T-cell (primary cell): ENCODE results near the gene RAP1GDS1. TPM values are rescaled to one million over a fixed set of nuclear protein-coding genes. Genes with fewer than 3 reads are reported as not detected.
"Not testable (repeated sequence)": the region's sequence is repeated elsewhere in the genome, so short reads cannot be mapped to it uniquely, and the experiment has no call there.

Experiments used
- ATAC-seq, 4 experiments: fragments of 200-7000 bp in 3 of 4; fragments of 150-1000 bp in 1 of 4; cut with Tn5 transposase; replicated peaks in 1 of 4; 1 replicate in 3 of 4; 2 replicates in 1 of 4; pipeline ENCODE4 v1.10.0; 2021; ENCODE audit warnings: moderate library complexity in 3 of 4, mild to moderate bottlenecking in 2 of 4, moderate number of reproducible peaks in 1 of 4
- CTCF ChIA-PET, 2 donors: fragments of 300-600 bp; sonication (Branson Sonifier 250); formaldehyde crosslinking; loops; one replicate each; lab custom pipeline; 2022; ENCODE audit warnings: antibody characterized with exemption in 2 of 2; lab: Charles Lee
- POLR2A ChIA-PET, 2 donors: fragments of 300-600 bp; sonication (Branson Sonifier 250); formaldehyde crosslinking; loops; one replicate each; lab custom pipeline; 2022; ENCODE audit warnings: antibody characterized with exemption in 2 of 2; lab: Charles Lee
- DNase-seq, 35 experiments: peaks; one replicate each; pipeline versions ENCODE4 v3.0.0 to v3.0.0-alpha.2; 2013 to 2023
- H3K27ac ChIP-seq: one replicate; pipeline ENCODE4 v1.5.1; 2013; ENCODE audit warnings: low read length
- H3K27me3 ChIP-seq, 2 experiments: replicated peaks in 1 of 2; 1 replicate in 1 of 2; 2 replicates in 1 of 2; pipeline versions ENCODE4 v1.6.1 to v1.7.0; 2013; ENCODE audit warnings: low read length in 1 of 2, mixed read lengths in 1 of 2; ENCODE audit not compliant: control insufficient read depth in 2 of 2, insufficient read depth in 2 of 2; ENCODE audit errors: extremely low read depth in 1 of 2
- H3K36me3 ChIP-seq, 2 donors: 1 replicate in 1 of 2; 2 replicates in 1 of 2; pipeline versions ENCODE4 v1.6.1 to v1.7.0; 2013; ENCODE audit warnings: low read length in 1 of 2; ENCODE audit not compliant: control insufficient read depth in 2 of 2, insufficient read depth in 1 of 2; ENCODE audit errors: extremely low read depth in 1 of 2
- H3K4me1 ChIP-seq, 2 experiments: 1 replicate in 1 of 2; 2 replicates in 1 of 2; pipeline versions ENCODE4 v1.6.1 to v1.7.0; 2013; ENCODE audit warnings: low read length in 2 of 2, mixed read lengths in 1 of 2; ENCODE audit not compliant: insufficient read depth in 2 of 2, control insufficient read depth in 1 of 2; ENCODE audit errors: extremely low read depth in 1 of 2
- H3K4me3 ChIP-seq, 2 donors: 1 replicate in 1 of 2; 2 replicates in 1 of 2; pipeline versions ENCODE4 v1.5.1 to v1.7.0; 2013; ENCODE audit warnings: mild to moderate bottlenecking in 2 of 2, low read length in 1 of 2, moderate library complexity in 1 of 2; ENCODE audit not compliant: control insufficient read depth in 1 of 2; ENCODE audit errors: extremely low read depth in 1 of 2
- H3K9me3 ChIP-seq: 2 replicates; pipeline ENCODE4 v1.7.0; 2013
- H3K27ac Mint-ChIP-seq, 2 donors: one replicate each; pipeline ENCODE4 v1.8.0; 2020 to 2021; ENCODE audit warnings: mild to moderate bottlenecking in 2 of 2, mixed read lengths in 2 of 2
- H3K27me3 Mint-ChIP-seq, 2 donors: one replicate each; pipeline ENCODE4 v1.8.0; 2021 to 2022; ENCODE audit warnings: mixed read lengths in 2 of 2
- H3K36me3 Mint-ChIP-seq: one replicate; pipeline ENCODE4 v1.8.0; 2021; ENCODE audit warnings: mixed read lengths
- H3K4me1 Mint-ChIP-seq, 3 donors: one replicate each; pipeline ENCODE4 v1.8.0; 2020 to 2022; ENCODE audit warnings: mixed read lengths in 3 of 3, mild to moderate bottlenecking in 1 of 3
- H3K4me3 Mint-ChIP-seq, 3 donors: one replicate each; pipeline ENCODE4 v1.8.0; 2020 to 2022; ENCODE audit warnings: mild to moderate bottlenecking in 3 of 3, mixed read lengths in 3 of 3, moderate library complexity in 3 of 3
- H3K9me3 Mint-ChIP-seq, 3 donors: one replicate each; pipeline ENCODE4 v1.8.0; 2020 to 2022; ENCODE audit warnings: mixed read lengths in 3 of 3
- WGBS: methylation state at CpG from one replicate; pipeline ENCODE4 v1.1.5; 2013; ENCODE audit warnings: missing lambda C conversion rate; ENCODE audit not compliant: insufficient coverage; 5-methylcytosine and 5-hydroxymethylcytosine counted together
- total RNA-seq, 35 experiments: library from RNA in 6 of 35; stranded (reverse) in 6 of 35; fragments of 120-200 nt in 1 of 35; gene quantifications; one replicate each; pipeline versions ENCODE4 v1.2.1 to v1.2.4 and lab custom pipeline; 2013 to 2026

Gene RAP1GDS1
- total RNA-seq, 5 donors from 2014 or later (not counting 1 experiment from before 2014, with no cell fraction given), result 37.6 to 43.8 (median 39.7) TPM

DNA sequence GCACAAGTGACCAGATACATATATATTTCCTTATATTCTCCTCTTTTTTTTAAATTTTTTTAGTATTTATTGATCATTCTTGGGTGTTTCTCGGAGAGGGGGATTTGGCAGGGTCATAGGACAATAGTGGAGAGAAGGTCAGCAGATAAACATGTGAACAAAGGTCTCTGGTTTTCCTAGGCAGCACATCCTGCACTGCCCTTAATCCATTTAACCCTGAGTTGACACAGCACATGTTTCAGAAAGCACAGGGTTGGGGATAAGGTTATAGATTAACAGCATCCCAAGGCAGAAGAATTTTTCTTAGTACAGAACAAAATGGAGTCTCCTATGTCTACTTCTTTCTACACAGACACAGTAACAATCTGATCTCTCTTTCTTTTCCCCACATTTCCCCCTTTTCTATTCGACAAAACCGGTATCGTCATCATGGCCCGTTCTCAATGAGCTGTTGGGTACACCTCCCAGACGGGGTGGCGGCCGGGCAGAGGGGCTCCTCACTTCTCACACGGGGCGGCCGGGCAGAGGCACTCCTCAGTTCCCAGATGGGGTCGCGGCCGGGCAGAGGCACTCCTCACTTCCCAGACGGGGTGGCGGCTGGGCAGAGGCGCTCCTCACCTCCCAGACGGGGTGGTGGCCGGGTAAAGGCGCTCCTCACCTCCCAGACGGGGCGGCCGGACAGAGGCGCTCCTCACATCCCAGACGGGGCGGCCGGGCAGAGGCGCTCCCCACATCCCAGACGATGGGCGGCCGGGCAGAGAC, 68.9 kb downstream of the RAP1GDS1 start:
- ATAC-seq, DNase-seq, H3K27ac Mint-ChIP-seq, H3K4me1 Mint-ChIP-seq, H3K27me3 Mint-ChIP-seq, H3K4me3 Mint-ChIP-seq, H3K36me3 ChIP-seq, H3K4me1 ChIP-seq, H3K4me3 ChIP-seq, H3K27me3 ChIP-seq, POLR2A ChIA-PET, CTCF ChIA-PET, H3K9me3 ChIP-seq, H3K27ac ChIP-seq: not testable (repeated sequence)
- peaks cover 5 to 46% (median 24%) of the 10 kb centered on the region in 3 donors for H3K9me3 Mint-ChIP-seq
- H3K36me3 Mint-ChIP-seq, result peaks cover 44% of the 10 kb centered on the region
- 99% methylated on average over 16 of the region's 31 CpGs for WGBS

DNA sequence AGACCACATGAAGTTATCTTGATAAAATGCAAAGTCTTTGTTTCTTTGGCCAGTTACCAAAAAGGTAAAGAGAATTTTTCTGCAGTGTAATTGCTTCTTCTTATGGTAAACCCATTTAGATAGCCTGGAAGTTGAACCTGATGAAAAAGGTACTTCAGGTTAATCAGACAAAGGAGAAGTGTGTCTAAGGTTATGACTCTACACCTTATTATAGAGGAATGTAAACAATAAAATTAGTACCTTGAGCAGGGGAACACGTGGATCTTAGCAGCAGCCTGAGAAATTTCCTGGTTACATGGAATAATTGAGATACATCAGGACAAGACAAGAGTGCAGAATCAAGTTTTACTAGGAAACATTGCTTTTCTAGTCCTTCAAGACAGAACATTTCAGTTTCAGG, 70.8 kb downstream of the RAP1GDS1 start:
- ATAC-seq (no peak), DNase-seq (no peak)
- Mint-ChIP-seq H3K27me3 (no peaks in the 10 kb centered on the region), H3K4me3 (no peak overlapping the region), H3K9me3 (peaks cover 5 to 36% (median 24%) of the 10 kb centered on the region in 3 donors), H3K36me3 (peaks cover 48% of the 10 kb centered on the region), H3K4me1 (peaks cover 3 to 15% (median 12%) of the 10 kb centered on the region in 3 donors), H3K27ac (no peak overlapping the region)
- CTCF ChIA-PET, result no interaction called here
- Histone ChIP-seq H3K9me3 (peaks cover 8% of the 10 kb centered on the region), H3K27ac (no peak overlapping the region), H3K4me1 (no peaks in the 10 kb centered on the region), H3K4me3 (no peak overlapping the region), H3K27me3 (no peaks in the 10 kb centered on the region), H3K36me3 (no peaks in the 10 kb centered on the region)
- no CpG with 5 or more reads among the region's 1 CpG for WGBS
- POLR2A ChIA-PET, result no interaction called here

- Mint-ChIP-seq H3K36me3 (peaks cover 55% of the 10 kb centered on the region), H3K4me1 (peaks cover 6 to 16% (median 14%) of the 10 kb centered on the region in 3 donors), H3K27ac (no peak overlapping the region), H3K27me3 (no peaks in the 10 kb centered on the region), H3K4me3 (no peak overlapping the region), H3K9me3 (peaks cover 5 to 30% (median 21%) of the 10 kb centered on the region in 3 donors)
- DNase-seq (no peak), ATAC-seq (no peak)
- no peak overlapping the region for H3K27ac ChIP-seq
- no peak overlapping the region for H3K4me3 ChIP-seq
- H3K4me1 ChIP-seq, result no peaks in the 10 kb centered on the region
- 96% methylated on average over 3 of the region's 5 CpGs for WGBS
- ChIA-PET POLR2A (no interaction called here), CTCF (interaction anchor here (0.6 to 0.7 kb wide), 4 partner anchors 46 to 1818 kb away, joined by 3 to 10 read pairs (median 6); no protein-coding TSS in a partner anchor)
- H3K9me3 ChIP-seq, result peaks cover 8% of the 10 kb centered on the region
- H3K36me3 ChIP-seq, result no peaks in the 10 kb centered on the region
- H3K27me3 ChIP-seq, result no peaks in the 10 kb centered on the region
These were observed 73.3 kb downstream of the RAP1GDS1 start for GRCh38 chr4:98334461-98334860.

- DNase-seq (no peak), ATAC-seq (no peak)
- no peak overlapping the region for H3K4me3 Mint-ChIP-seq
- Histone ChIP-seq H3K27me3 (no peaks in the 10 kb centered on the region), H3K27ac (no peak overlapping the region), H3K9me3 (peaks cover 2% of the 10 kb centered on the region), H3K4me3 (no peak overlapping the region), H3K4me1 (no peaks in the 10 kb centered on the region), H3K36me3 (peaks cover 0 to 5% of the 10 kb centered on the region in 2 donors)
- H3K4me1 Mint-ChIP-seq, result peaks cover 7 to 19% (median 16%) of the 10 kb centered on the region in 3 donors
- no peak overlapping the region for H3K27ac Mint-ChIP-seq
- peaks cover 55% of the 10 kb centered on the region for H3K36me3 Mint-ChIP-seq
- peaks cover 0 to 13% (median 8%) of the 10 kb centered on the region in 3 donors for H3K9me3 Mint-ChIP-seq
- no CpG with 5 or more reads among the region's 2 CpGs for WGBS
- POLR2A ChIA-PET, result no interaction called here
- H3K27me3 Mint-ChIP-seq, result no peaks in the 10 kb centered on the region
- CTCF ChIA-PET, result interaction anchor here in 1 of 2 donors (0.6 to 1.0 kb wide), 2 partner anchors 27 to 1100 kb away, joined by 3 to 4 read pairs; no protein-coding TSS in a partner anchor
These were observed 77.7 kb downstream of the RAP1GDS1 start for GRCh38 chr4:98338761-98339438.

DNA sequence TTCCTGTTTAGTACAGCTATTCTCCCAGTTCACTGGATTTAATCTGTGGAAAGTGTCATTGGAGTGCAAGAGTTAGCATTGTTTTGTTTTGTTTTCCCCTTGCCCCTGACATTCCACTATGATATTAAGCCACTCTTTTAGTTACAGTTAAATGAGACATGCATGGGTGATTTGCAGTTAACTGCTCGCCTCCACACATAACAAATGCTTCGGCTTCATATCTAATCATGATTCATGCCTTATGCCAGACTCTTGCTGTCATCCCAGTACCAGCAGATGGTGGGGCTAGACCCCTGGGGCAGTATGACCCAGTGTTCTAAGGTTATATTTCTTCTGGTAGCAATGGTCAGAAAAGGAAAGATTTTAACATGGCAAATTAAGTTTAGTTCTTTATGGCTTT, 80.1 kb downstream of the RAP1GDS1 start:
- POLR2A ChIA-PET, result no interaction called here
- no peaks in the 10 kb centered on the region for H3K4me1 ChIP-seq
- ATAC-seq (no peak), DNase-seq (no peak)
- Mint-ChIP-seq H3K27ac (no peak overlapping the region), H3K4me1 (peaks cover 4 to 13% (median 8%) of the 10 kb centered on the region in 3 donors), H3K36me3 (peaks cover 55% of the 10 kb centered on the region), H3K27me3 (no peaks in the 10 kb centered on the region), H3K9me3 (peaks cover 0 to 9% (median 2%) of the 10 kb centered on the region in 3 donors), H3K4me3 (no peak overlapping the region)
- H3K27ac ChIP-seq, result no peak overlapping the region
- no peaks in the 10 kb centered on the region for H3K9me3 ChIP-seq
- CTCF ChIA-PET, result no interaction called here
- WGBS, result no CpG with 5 or more reads among the region's 2 CpGs
- H3K27me3 ChIP-seq, result no peaks in the 10 kb centered on the region
- no peak overlapping the region for H3K4me3 ChIP-seq
- peaks cover 0 to 12% of the 10 kb centered on the region in 2 donors for H3K36me3 ChIP-seq

- CTCF ChIA-PET, result no interaction called here
- WGBS, result no CpG with 5 or more reads among the region's 4 CpGs
- peaks cover 0 to 7% (median 4%) of the 10 kb centered on the region in 3 donors for H3K4me1 Mint-ChIP-seq
- peaks cover 0 to 11% (median 0%) of the 10 kb centered on the region in 3 donors for H3K9me3 Mint-ChIP-seq
- Histone ChIP-seq H3K36me3 (peaks cover 0 to 12% of the 10 kb centered on the region in 2 donors), H3K27me3 (no peaks in the 10 kb centered on the region), H3K9me3 (no peaks in the 10 kb centered on the region), H3K4me1 (no peaks in the 10 kb centered on the region), H3K27ac (no peak overlapping the region), H3K4me3 (no peak overlapping the region)
- H3K27me3 Mint-ChIP-seq, result no peaks in the 10 kb centered on the region
- DNase-seq, result no peak
- H3K36me3 Mint-ChIP-seq, result peaks cover 59% of the 10 kb centered on the region
- ATAC-seq, result no peak
- no peak overlapping the region for H3K27ac Mint-ChIP-seq
- POLR2A ChIA-PET, result no interaction called here
- no peak overlapping the region for H3K4me3 Mint-ChIP-seq
These were observed 82.4 kb downstream of the RAP1GDS1 start for GRCh38 chr4:98343626-98344025.
